ENCODE data around the gene XRCC2. TPM values are rescaled to one million over a fixed set of nuclear protein-coding genes. Genes with fewer than 3 reads are reported as not detected.
"Not testable (repeated sequence)": the region's sequence is repeated elsewhere in the genome, so short reads cannot be mapped to it uniquely, and the experiment has no call there.

XRCC2 gene
- total RNA-seq, 2 donors from 2014 or later, result 0.43 to 0.51 TPM

GRCh38 chr7:152667958-152668357 lies 8.0 kb downstream of the XRCC2 start:
- no peak for DNase-seq (ENCODE audit: low spot score)
- intact Hi-C loops (cut with DNase I), result no loop called here

- DNase-seq (ENCODE audit: low spot score), result no peak
- intact Hi-C loops (cut with DNase I), result no loop called here
These were observed 9.9 kb downstream of the XRCC2 start for GRCh38 chr7:152666078-152666477.

- intact Hi-C loops (cut with DNase I), result no loop called here
- no peak for DNase-seq (ENCODE audit: low spot score)
These were observed 11.3 kb downstream of the XRCC2 start for GRCh38 chr7:152664636-152665035.

GRCh38 chr7:152663931-152664330 lies 12.0 kb downstream of the XRCC2 start:
- no peak for DNase-seq (ENCODE audit: low spot score)
- intact Hi-C loops (cut with DNase I), result no loop called here

GRCh38 chr7:152663148-152663740 lies 12.7 kb downstream of the XRCC2 start:
- DNase-seq (ENCODE audit: low spot score), result no peak

GRCh38 chr7:152661479-152661878 lies 14.5 kb downstream of the XRCC2 start:
- intact Hi-C loops (cut with DNase I), result no loop called here
- DNase-seq (ENCODE audit: low spot score), result no peak

More at GRCh38 chr7:152663148-152663740, 12.7 kb downstream of the XRCC2 start:
- intact Hi-C loops (cut with DNase I), result no loop called here

- DNase-seq (ENCODE audit: low spot score), result no peak
- intact Hi-C loops (cut with DNase I), result no loop called here
These were observed 15.9 kb downstream of the XRCC2 start for GRCh38 chr7:152660021-152660420.

- intact Hi-C loops (cut with DNase I), result loop anchor here in 1 of 2 donors (5.0 to 10.0 kb wide), 2 partner anchors 118 to 980 kb away; no protein-coding TSS in a partner anchor
- no peak for DNase-seq (ENCODE audit: low spot score)
These were observed 21.0 kb downstream of the XRCC2 start for GRCh38 chr7:152654971-152655370.

GRCh38 chr7:152649220-152649619 lies 26.7 kb downstream of the XRCC2 start:
- intact Hi-C loops (cut with DNase I), result no loop called here
- DNase-seq (ENCODE audit: low spot score), result no peak

GRCh38 chr7:152647009-152647408 lies 28.9 kb downstream of the XRCC2 start:
- DNase-seq (ENCODE audit: low spot score), result no peak
- intact Hi-C loops (cut with DNase I), result no loop called here

GRCh38 chr7:152646579-152646978 lies 29.4 kb downstream of the XRCC2 start:
- intact Hi-C loops (cut with DNase I); DNase-seq (ENCODE audit: low spot score): not testable (repeated sequence)

GRCh38 chr7:152643979-152644559 lies 31.9 kb downstream of the XRCC2 start:
- intact Hi-C loops (cut with DNase I), result no loop called here
- no peak for DNase-seq (ENCODE audit: low spot score)

GRCh38 chr7:152641384-152641783 lies 34.6 kb downstream of the XRCC2 start:
- intact Hi-C loops (cut with DNase I), result no loop called here
- DNase-seq (ENCODE audit: low spot score), result no peak

- DNase-seq (ENCODE audit: low spot score), result no peak
- intact Hi-C loops (cut with DNase I), result no loop called here
These were observed 35.1 kb downstream of the XRCC2 start for GRCh38 chr7:152640829-152641228.

- DNase-seq (ENCODE audit: low spot score), result no peak
These were observed 37.9 kb downstream of the XRCC2 start for GRCh38 chr7:152637920-152638580.

GRCh38 chr7:152637161-152637560 lies 38.8 kb downstream of the XRCC2 start:
- DNase-seq (ENCODE audit: low spot score), result no peak
- intact Hi-C loops (cut with DNase I), result no loop called here

More at GRCh38 chr7:152637920-152638580, 37.9 kb downstream of the XRCC2 start:
- intact Hi-C loops (cut with DNase I), result no loop called here

- intact Hi-C loops (cut with DNase I), result no loop called here
- DNase-seq (ENCODE audit: low spot score), result no peak
These were observed 39.5 kb downstream of the XRCC2 start for GRCh38 chr7:152636441-152636840.

GRCh38 chr7:152633504-152633903 lies 42.4 kb downstream of the XRCC2 start:
- no peak for DNase-seq (ENCODE audit: low spot score)
- intact Hi-C loops (cut with DNase I), result no loop called here

- no peak for DNase-seq (ENCODE audit: low spot score)
- intact Hi-C loops (cut with DNase I), result no loop called here
These were observed 42.9 kb downstream of the XRCC2 start for GRCh38 chr7:152633072-152633471.

GRCh38 chr7:152628772-152629171 lies 47.2 kb downstream of the XRCC2 start:
- DNase-seq (ENCODE audit: low spot score); intact Hi-C loops (cut with DNase I): not testable (repeated sequence)

- no peak for DNase-seq (ENCODE audit: low spot score)
- intact Hi-C loops (cut with DNase I), result no loop called here
These were observed 51.7 kb downstream of the XRCC2 start for GRCh38 chr7:152624228-152624627.
